Measurements from ENCODE around the gene MAML3. TPM values are rescaled to one million over a fixed set of nuclear protein-coding genes. Genes with fewer than 3 reads are reported as not detected.

Gene MAML3
- polyA plus RNA-seq, 4 donors: 1.4 to 10.3 (median 3.4) TPM

DNA sequence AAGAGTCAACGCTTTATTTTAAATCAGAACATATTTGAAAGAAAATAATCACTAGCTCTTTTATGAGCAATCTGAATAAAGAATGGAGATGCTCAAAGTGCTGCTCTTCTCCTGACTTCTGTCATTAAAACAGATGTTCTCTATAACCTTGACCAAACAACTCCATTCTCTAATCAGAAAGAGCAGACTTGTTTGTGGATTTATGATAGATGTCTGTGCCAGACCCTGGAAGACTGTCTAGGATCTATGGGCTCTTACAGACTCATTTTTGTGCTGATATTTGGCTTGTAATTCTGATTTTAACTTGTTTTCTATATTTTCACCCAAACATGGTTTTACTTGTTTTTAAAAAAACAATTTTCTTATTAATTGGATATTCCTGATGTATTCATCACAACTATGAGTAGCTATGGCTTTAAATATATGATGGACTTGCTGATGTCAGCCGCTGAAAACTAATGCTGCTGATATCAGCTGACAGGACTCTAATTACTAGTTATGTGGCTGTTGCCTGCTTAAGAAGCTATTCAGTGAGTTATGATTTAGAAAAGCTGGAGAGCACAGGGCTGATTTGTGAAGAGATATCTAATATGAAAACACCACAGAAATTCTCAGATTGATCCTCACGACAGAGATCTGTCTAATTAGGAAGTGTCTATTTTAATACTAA lies 31.6 kb upstream of the MAML3 start:
- Histone ChIP-seq H3K36me3 (ENCODE audit: control insufficient read depth in 3 of 3, insufficient read depth in 2 of 3, low read depth in 1 of 3, low read length in 3 of 3) (no peaks in the 10 kb centered on the region), H3K4me3 (ENCODE audit: low read depth in 1 of 3, low read length in 3 of 3) (no peak overlapping the region), H3K4me1 (ENCODE audit: control insufficient read depth in 3 of 3, insufficient read depth in 2 of 3, low read depth in 1 of 3, low read length in 2 of 3) (peaks cover 0 to 4% (median 4%) of the 10 kb centered on the region in 3 donors), H3K9me3 (ENCODE audit: control insufficient read depth in 2 of 2, insufficient read depth in 1 of 2, low read depth in 1 of 2, low read length in 1 of 2) (no peaks in the 10 kb centered on the region), H3K27me3 (ENCODE audit: control insufficient read depth in 3 of 3, insufficient read depth in 3 of 3, low read length in 3 of 3) (no peaks in the 10 kb centered on the region), H3K27ac (ENCODE audit: low read depth in 1 of 3, low read length in 2 of 3) (no peak overlapping the region)
- DNase-seq: peak in 1 of 2 donors; percentile 18
- no peak for FAIRE-seq
- 59 to 66% (median 63%) methylated on average over 3 of the region's 3 CpGs for WGBS, 3 donors

DNA sequence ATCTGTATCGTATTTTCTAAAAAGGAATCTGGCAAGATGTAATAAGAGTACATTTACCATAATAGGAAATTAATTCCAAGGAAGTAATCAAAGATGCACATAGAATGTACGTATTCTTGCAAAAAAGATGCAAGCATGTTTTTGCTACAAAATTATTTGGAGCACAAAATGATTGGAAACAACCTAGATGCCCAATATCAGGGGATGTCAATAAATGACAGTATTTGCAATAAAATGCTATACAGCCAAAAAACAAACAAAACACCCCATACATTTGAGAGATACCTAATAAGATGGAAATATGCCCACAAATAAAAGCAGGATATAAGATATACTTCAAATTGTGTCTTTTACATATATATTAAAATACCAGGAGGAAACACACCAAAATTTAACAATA lies 29.3 kb upstream of the MAML3 start:
- peaks cover 0 to 4% (median 0%) of the 10 kb centered on the region in 3 donors for H3K4me1 ChIP-seq (ENCODE audit: control insufficient read depth in 3 of 3, insufficient read depth in 2 of 3, low read depth in 1 of 3, low read length in 2 of 3)

DNA sequence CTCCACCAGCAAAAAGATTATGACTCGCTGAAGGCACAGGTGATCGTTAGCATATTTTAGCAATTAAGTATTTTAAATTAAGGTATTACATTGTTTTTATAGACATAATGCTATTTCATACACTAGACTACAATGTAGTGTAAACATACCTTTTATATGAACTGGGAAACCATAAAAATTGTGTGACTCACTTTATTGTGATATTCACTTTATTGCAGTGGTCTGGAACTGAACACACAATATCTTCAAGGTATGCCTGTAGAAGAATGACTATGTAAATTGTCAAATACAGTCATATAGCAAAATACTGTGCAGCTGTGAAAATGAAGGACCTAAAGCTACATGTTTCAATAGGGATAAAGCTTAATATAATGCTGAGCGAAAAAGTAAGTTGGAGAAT lies 26.6 kb upstream of the MAML3 start:
- H3K27me3 ChIP-seq (ENCODE audit: control insufficient read depth in 3 of 3, insufficient read depth in 3 of 3, low read length in 3 of 3): no peaks in the 10 kb centered on the region
- DNase-seq (no peak), FAIRE-seq (no peak)
- no peaks in the 10 kb centered on the region for H3K9me3 ChIP-seq (ENCODE audit: control insufficient read depth in 2 of 2, insufficient read depth in 1 of 2, low read depth in 1 of 2, low read length in 1 of 2)
- no peak overlapping the region for H3K4me3 ChIP-seq (ENCODE audit: low read depth in 1 of 3, low read length in 3 of 3)
- 82 to 93% (median 91%) methylated on average over 3 of the region's 3 CpGs for WGBS, 3 donors
- H3K4me1 ChIP-seq (ENCODE audit: control insufficient read depth in 3 of 3, insufficient read depth in 2 of 3, low read depth in 1 of 3, low read length in 2 of 3): no peaks in the 10 kb centered on the region
- H3K27ac ChIP-seq (ENCODE audit: low read depth in 1 of 3, low read length in 2 of 3): no peak overlapping the region
- no peaks in the 10 kb centered on the region for H3K36me3 ChIP-seq (ENCODE audit: control insufficient read depth in 3 of 3, insufficient read depth in 2 of 3, low read depth in 1 of 3, low read length in 3 of 3)

More for the DNA sequence above, 29.3 kb upstream of the MAML3 start:
- DNase-seq (no peak), FAIRE-seq (no peak)
- H3K36me3 ChIP-seq (ENCODE audit: control insufficient read depth in 3 of 3, insufficient read depth in 2 of 3, low read depth in 1 of 3, low read length in 3 of 3): no peaks in the 10 kb centered on the region
- H3K4me3 ChIP-seq (ENCODE audit: low read depth in 1 of 3, low read length in 3 of 3): no peak overlapping the region
- WGBS, 3 donors: 91 to 94% (median 93%) methylated on average over 2 of the region's 2 CpGs
- H3K9me3 ChIP-seq (ENCODE audit: control insufficient read depth in 2 of 2, insufficient read depth in 1 of 2, low read depth in 1 of 2, low read length in 1 of 2): no peaks in the 10 kb centered on the region
- no peaks in the 10 kb centered on the region for H3K27me3 ChIP-seq (ENCODE audit: control insufficient read depth in 3 of 3, insufficient read depth in 3 of 3, low read length in 3 of 3)
- H3K27ac ChIP-seq (ENCODE audit: low read depth in 1 of 3, low read length in 2 of 3): no peak overlapping the region

DNA sequence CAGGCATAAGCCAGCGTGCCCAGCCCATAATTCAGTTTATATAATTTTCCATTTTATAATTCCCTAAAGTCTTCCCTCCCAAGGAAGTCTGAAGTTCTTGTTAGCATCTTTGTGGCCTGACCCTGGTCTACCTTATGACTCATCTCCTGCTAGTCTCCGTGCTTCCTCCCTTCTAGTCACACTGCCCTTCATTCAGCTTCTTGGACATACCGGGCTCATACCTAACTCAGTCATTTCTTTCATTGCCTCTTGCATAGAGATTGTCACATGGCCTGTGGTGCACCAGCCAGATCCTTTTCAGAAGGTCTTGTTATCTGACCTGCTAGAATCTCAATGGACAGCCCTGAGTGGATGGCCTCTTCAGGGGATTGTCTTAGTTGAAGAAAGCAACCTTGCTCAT lies 22.8 kb upstream of the MAML3 start:
- FAIRE-seq (no peak), DNase-seq (no peak)
- H3K36me3 ChIP-seq (ENCODE audit: control insufficient read depth in 3 of 3, insufficient read depth in 2 of 3, low read depth in 1 of 3, low read length in 3 of 3): no peaks in the 10 kb centered on the region
- H3K27ac ChIP-seq (ENCODE audit: low read depth in 1 of 3, low read length in 2 of 3): no peak overlapping the region
- WGBS, 3 donors: 80 to 88% (median 85%) methylated on average over 3 of the region's 3 CpGs
- no peak overlapping the region for H3K4me3 ChIP-seq (ENCODE audit: low read depth in 1 of 3, low read length in 3 of 3)
- H3K4me1 ChIP-seq (ENCODE audit: control insufficient read depth in 3 of 3, insufficient read depth in 2 of 3, low read depth in 1 of 3, low read length in 2 of 3): no peaks in the 10 kb centered on the region
- H3K27me3 ChIP-seq (ENCODE audit: control insufficient read depth in 3 of 3, insufficient read depth in 3 of 3, low read length in 3 of 3): no peaks in the 10 kb centered on the region
- H3K9me3 ChIP-seq (ENCODE audit: control insufficient read depth in 2 of 2, insufficient read depth in 1 of 2, low read depth in 1 of 2, low read length in 1 of 2): no peaks in the 10 kb centered on the region

DNA sequence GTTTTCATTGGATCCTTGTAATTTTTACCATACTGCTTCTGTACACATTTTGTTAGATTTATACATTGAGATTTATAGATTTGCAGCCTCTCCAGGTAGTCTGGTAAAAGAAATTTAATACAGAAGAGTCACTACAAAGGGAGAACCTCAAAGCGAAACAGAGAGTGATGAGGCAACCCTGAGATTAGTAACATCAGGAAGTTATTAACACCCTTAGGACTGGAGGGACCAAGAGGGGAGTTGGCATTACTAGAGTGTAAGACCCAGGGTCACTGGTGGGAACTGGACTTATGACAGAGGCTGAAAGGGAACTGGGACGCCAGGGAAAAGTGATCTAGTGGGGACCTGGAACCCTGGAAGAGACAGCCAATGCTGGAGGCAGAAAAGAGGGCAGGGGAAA lies 20.6 kb upstream of the MAML3 start:
- no peak overlapping the region for H3K4me3 ChIP-seq (ENCODE audit: low read depth in 1 of 3, low read length in 3 of 3)
- H3K36me3 ChIP-seq (ENCODE audit: control insufficient read depth in 3 of 3, insufficient read depth in 2 of 3, low read depth in 1 of 3, low read length in 3 of 3): no peaks in the 10 kb centered on the region
- no peaks in the 10 kb centered on the region for H3K4me1 ChIP-seq (ENCODE audit: control insufficient read depth in 3 of 3, insufficient read depth in 2 of 3, low read depth in 1 of 3, low read length in 2 of 3)
- H3K27ac ChIP-seq (ENCODE audit: low read depth in 1 of 3, low read length in 2 of 3): no peak overlapping the region
- DNase-seq: no peak
- no peak for FAIRE-seq
- 72 to 79% (median 75%) methylated on average over 2 of the region's 2 CpGs for WGBS, 3 donors
- no peaks in the 10 kb centered on the region for H3K27me3 ChIP-seq (ENCODE audit: control insufficient read depth in 3 of 3, insufficient read depth in 3 of 3, low read length in 3 of 3)
- H3K9me3 ChIP-seq (ENCODE audit: control insufficient read depth in 2 of 2, insufficient read depth in 1 of 2, low read depth in 1 of 2, low read length in 1 of 2): no peaks in the 10 kb centered on the region

DNA sequence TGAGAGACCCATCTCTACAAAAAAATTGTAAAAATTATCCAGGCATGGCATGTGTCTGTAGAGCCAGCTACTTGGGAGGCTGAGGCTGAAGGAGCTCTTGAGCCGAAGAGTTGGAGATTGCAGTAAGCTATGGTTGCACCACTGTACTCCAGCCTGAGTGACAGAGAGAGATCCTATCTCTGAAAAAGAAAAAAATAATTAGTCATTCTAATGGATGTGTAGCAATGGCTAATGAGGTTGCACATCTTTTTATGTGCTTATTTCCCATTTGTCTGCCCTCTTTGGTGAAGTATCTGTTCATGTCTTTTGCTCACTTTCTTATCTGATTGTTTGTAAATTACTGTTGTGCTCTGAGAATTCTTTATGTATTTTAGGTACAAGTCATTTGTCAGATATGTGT lies 19.0 kb upstream of the MAML3 start:
- WGBS, 3 donors: 93 to 100% (median 100%) methylated on average over 1 of the region's 1 CpG
- no peak for FAIRE-seq
- DNase-seq: no peak
- Histone ChIP-seq H3K9me3 (ENCODE audit: control insufficient read depth in 2 of 2, insufficient read depth in 1 of 2, low read depth in 1 of 2, low read length in 1 of 2) (no peaks in the 10 kb centered on the region), H3K4me3 (ENCODE audit: low read depth in 1 of 3, low read length in 3 of 3) (no peak overlapping the region), H3K4me1 (ENCODE audit: control insufficient read depth in 3 of 3, insufficient read depth in 2 of 3, low read depth in 1 of 3, low read length in 2 of 3) (no peaks in the 10 kb centered on the region), H3K27ac (ENCODE audit: low read depth in 1 of 3, low read length in 2 of 3) (no peak overlapping the region), H3K36me3 (ENCODE audit: control insufficient read depth in 3 of 3, insufficient read depth in 2 of 3, low read depth in 1 of 3, low read length in 3 of 3) (no peaks in the 10 kb centered on the region), H3K27me3 (ENCODE audit: control insufficient read depth in 3 of 3, insufficient read depth in 3 of 3, low read length in 3 of 3) (no peaks in the 10 kb centered on the region)

DNA sequence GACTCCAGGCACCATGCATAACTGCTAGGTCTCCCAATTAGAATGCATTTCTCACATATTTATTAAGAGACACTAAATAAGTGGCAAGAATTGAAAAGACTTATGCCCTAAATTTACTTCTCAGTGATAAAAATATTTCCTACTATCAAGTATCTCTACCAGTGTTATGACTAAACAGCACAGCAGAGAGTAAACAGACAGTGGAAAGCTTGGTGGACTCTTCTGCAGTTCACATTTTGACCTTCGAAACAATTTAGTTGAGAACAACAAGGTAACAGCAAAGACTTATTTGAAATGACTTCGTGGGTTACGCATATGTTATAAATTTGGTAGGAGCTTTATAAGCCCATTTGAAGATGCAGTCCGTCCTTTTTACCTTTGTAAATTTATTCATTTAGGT lies 16.3 kb upstream of the MAML3 start:
- no peak for FAIRE-seq
- H3K4me1 ChIP-seq (ENCODE audit: control insufficient read depth in 3 of 3, insufficient read depth in 2 of 3, low read depth in 1 of 3, low read length in 2 of 3): no peaks in the 10 kb centered on the region
- 84 to 92% (median 89%) methylated on average over 4 of the region's 4 CpGs for WGBS, 3 donors
- no peaks in the 10 kb centered on the region for H3K36me3 ChIP-seq (ENCODE audit: control insufficient read depth in 3 of 3, insufficient read depth in 2 of 3, low read depth in 1 of 3, low read length in 3 of 3)
- H3K9me3 ChIP-seq (ENCODE audit: control insufficient read depth in 2 of 2, insufficient read depth in 1 of 2, low read depth in 1 of 2, low read length in 1 of 2): no peaks in the 10 kb centered on the region
- H3K27ac ChIP-seq (ENCODE audit: low read depth in 1 of 3, low read length in 2 of 3): no peak overlapping the region
- H3K27me3 ChIP-seq (ENCODE audit: control insufficient read depth in 3 of 3, insufficient read depth in 3 of 3, low read length in 3 of 3): no peaks in the 10 kb centered on the region
- H3K4me3 ChIP-seq (ENCODE audit: low read depth in 1 of 3, low read length in 3 of 3): no peak overlapping the region
- DNase-seq: no peak

DNA sequence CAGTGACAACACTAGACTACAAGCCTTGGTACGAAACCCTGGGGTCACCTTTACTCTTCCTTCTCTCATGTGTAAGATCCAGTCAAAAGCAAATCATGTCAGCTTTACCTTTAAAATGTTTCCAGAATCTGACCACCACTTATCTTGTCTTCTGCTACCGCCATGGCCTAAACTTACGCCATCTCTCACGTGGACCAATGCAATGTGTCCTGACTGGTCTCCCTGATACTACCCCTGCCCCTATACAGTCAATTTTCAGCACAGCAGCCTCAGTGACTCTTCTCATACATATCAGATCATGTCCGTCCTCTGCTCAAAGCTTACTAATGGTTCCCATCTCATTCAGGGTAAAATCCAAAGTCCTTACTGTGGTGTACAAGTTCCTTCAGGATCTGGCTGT lies 15.0 kb upstream of the MAML3 start:
- FAIRE-seq (no peak), DNase-seq (no peak)
- 93 to 95% (median 95%) methylated on average over 5 of the region's 5 CpGs for whole genome bisulfite sequencing, 3 donors
- H3K36me3 ChIP-seq (ENCODE audit: control insufficient read depth in 3 of 3, insufficient read depth in 2 of 3, low read depth in 1 of 3, low read length in 3 of 3): no peaks in the 10 kb centered on the region
- no peaks in the 10 kb centered on the region for H3K27me3 ChIP-seq (ENCODE audit: control insufficient read depth in 3 of 3, insufficient read depth in 3 of 3, low read length in 3 of 3)
- no peaks in the 10 kb centered on the region for H3K4me1 ChIP-seq (ENCODE audit: control insufficient read depth in 3 of 3, insufficient read depth in 2 of 3, low read depth in 1 of 3, low read length in 2 of 3)
- no peaks in the 10 kb centered on the region for H3K9me3 ChIP-seq (ENCODE audit: control insufficient read depth in 2 of 2, insufficient read depth in 1 of 2, low read depth in 1 of 2, low read length in 1 of 2)
- no peak overlapping the region for H3K4me3 ChIP-seq (ENCODE audit: low read depth in 1 of 3, low read length in 3 of 3)
- no peak overlapping the region for H3K27ac ChIP-seq (ENCODE audit: low read depth in 1 of 3, low read length in 2 of 3)

DNA sequence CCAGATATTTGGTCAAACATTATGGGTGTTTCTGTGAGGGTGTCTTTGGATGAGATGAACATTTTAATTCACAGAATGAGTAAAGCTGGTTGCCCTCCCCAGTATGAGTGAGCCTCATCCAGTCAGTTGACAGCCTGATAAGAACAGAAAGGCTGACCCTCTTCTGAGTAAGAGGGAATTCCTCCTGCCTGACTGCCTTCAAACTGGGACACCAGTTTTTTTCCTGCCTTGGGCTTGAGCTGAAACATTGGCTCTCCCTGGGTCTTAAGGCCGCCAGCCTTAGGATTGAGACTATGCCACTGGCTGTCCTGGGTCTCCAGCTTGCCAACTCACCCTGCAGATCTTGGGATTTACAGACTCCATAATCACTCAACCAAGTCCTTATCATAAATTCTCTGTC lies 14.5 kb upstream of the MAML3 start:
- DNase-seq (no peak), FAIRE-seq (no peak)
- no peaks in the 10 kb centered on the region for H3K27me3 ChIP-seq (ENCODE audit: control insufficient read depth in 3 of 3, insufficient read depth in 3 of 3, low read length in 3 of 3)
- 98 to 100% (median 100%) methylated on average over 1 of the region's 1 CpG for WGBS, 3 donors
- H3K4me3 ChIP-seq (ENCODE audit: low read depth in 1 of 3, low read length in 3 of 3): no peak overlapping the region
- H3K27ac ChIP-seq (ENCODE audit: low read depth in 1 of 3, low read length in 2 of 3): no peak overlapping the region
- no peaks in the 10 kb centered on the region for H3K9me3 ChIP-seq (ENCODE audit: control insufficient read depth in 2 of 2, insufficient read depth in 1 of 2, low read depth in 1 of 2, low read length in 1 of 2)
- no peaks in the 10 kb centered on the region for H3K36me3 ChIP-seq (ENCODE audit: control insufficient read depth in 3 of 3, insufficient read depth in 2 of 3, low read depth in 1 of 3, low read length in 3 of 3)
- H3K4me1 ChIP-seq (ENCODE audit: control insufficient read depth in 3 of 3, insufficient read depth in 2 of 3, low read depth in 1 of 3, low read length in 2 of 3): no peaks in the 10 kb centered on the region
